ENCODE data around the gene NCAM1.

NCAM1 gene

GRCh38 chr11:113253406-113253805 lies 292.2 kb downstream of the NCAM1 start:
- no peak for DNase-seq (ENCODE audit: low spot score)

- no peak for DNase-seq (ENCODE audit: low spot score)
Observed at GRCh38 chr11:113255096-113255495, 293.9 kb downstream of the NCAM1 start.

GRCh38 chr11:113255741-113256140 lies 294.5 kb downstream of the NCAM1 start:
- DNase-seq (ENCODE audit: low spot score) = no peak

- no peak for DNase-seq (ENCODE audit: low spot score)
Observed at GRCh38 chr11:113256431-113257202, 295.4 kb downstream of the NCAM1 start.

- DNase-seq (ENCODE audit: low spot score) = no peak
Observed at GRCh38 chr11:113260096-113260425, 298.8 kb downstream of the NCAM1 start.

GRCh38 chr11:113260541-113260940 lies 299.3 kb downstream of the NCAM1 start:
- no peak for DNase-seq (ENCODE audit: low spot score)

- no peak for DNase-seq (ENCODE audit: low spot score)
Observed at GRCh38 chr11:113261709-113262475, 300.7 kb downstream of the NCAM1 start.

GRCh38 chr11:113262594-113262993 lies 301.4 kb downstream of the NCAM1 start:
- DNase-seq (ENCODE audit: low spot score) = no peak

- DNase-seq (ENCODE audit: low spot score) = no peak
Observed at GRCh38 chr11:113263458-113264259, 302.4 kb downstream of the NCAM1 start.

- no peak for DNase-seq (ENCODE audit: low spot score)
Observed at GRCh38 chr11:113265362-113265761, 304.1 kb downstream of the NCAM1 start.

- no peak for DNase-seq (ENCODE audit: low spot score)
Observed at GRCh38 chr11:113267493-113267892, 306.3 kb downstream of the NCAM1 start.

- DNase-seq (ENCODE audit: low spot score) = no peak
Observed at GRCh38 chr11:113269096-113269495, 307.9 kb downstream of the NCAM1 start.

- no peak for DNase-seq (ENCODE audit: low spot score)
Observed at GRCh38 chr11:113269636-113270035, 308.4 kb downstream of the NCAM1 start.

GRCh38 chr11:113270080-113270479 lies 308.9 kb downstream of the NCAM1 start:
- no peak for DNase-seq (ENCODE audit: low spot score)

- no peak for DNase-seq (ENCODE audit: low spot score)
Observed at GRCh38 chr11:113271551-113272245, 310.5 kb downstream of the NCAM1 start.

- DNase-seq (ENCODE audit: low spot score) = no peak
Observed at GRCh38 chr11:113272281-113272680, 311.1 kb downstream of the NCAM1 start.

GRCh38 chr11:113272927-113273615 lies 311.9 kb downstream of the NCAM1 start:
- DNase-seq (ENCODE audit: low spot score) = no peak

- no peak for DNase-seq (ENCODE audit: low spot score)
Observed at GRCh38 chr11:113273720-113274119, 312.5 kb downstream of the NCAM1 start.

GRCh38 chr11:113274713-113275582 lies 313.7 kb downstream of the NCAM1 start:
- DNase-seq (ENCODE audit: low spot score) = no peak

- DNase-seq (ENCODE audit: low spot score) = no peak
Observed at GRCh38 chr11:113275602-113276001, 314.4 kb downstream of the NCAM1 start.

GRCh38 chr11:113276466-113276865 lies 315.2 kb downstream of the NCAM1 start:
- DNase-seq (ENCODE audit: low spot score) = no peak

Data from hematopoietic multipotent progenitor cell treated with erythropoietin and hydrocortisone succinate and interleukin-3 and kit ligand, for 17 days (in vitro differentiated cells).